SJCRH30 (cell line): ENCODE measurements around the gene VWCE. TPM values are rescaled to one million over a fixed set of nuclear protein-coding genes. Genes with fewer than 3 reads are reported as not detected.

Source experiments
- DNase-seq, 2 experiments: peaks; one replicate each; pipeline ENCODE4 v3.0.0-alpha.2; 2015 to 2020
- H3K27ac ChIP-seq: fragments of 250-450 bp; sonication (Bioruptor Pico); 2 replicates; pipeline ENCODE4 v1.5.1; 2020; ENCODE audit warnings: mild to moderate bottlenecking, moderate library complexity
- H3K27me3 ChIP-seq: fragments of 250-450 bp; sonication (Bioruptor Pico); 2 replicates; pipeline ENCODE4 v1.5.1; 2020; ENCODE audit warnings: mild to moderate bottlenecking, moderate library complexity
- H3K36me3 ChIP-seq: fragments of 250-450 bp; sonication (Bioruptor Pico); 2 replicates; pipeline ENCODE4 v1.5.1; 2020; ENCODE audit warnings: mild to moderate bottlenecking, moderate library complexity
- H3K4me1 ChIP-seq: fragments of 250-450 bp; sonication (Bioruptor Pico); 2 replicates; pipeline ENCODE4 v1.5.1; 2020; ENCODE audit warnings: mild to moderate bottlenecking, moderate library complexity
- H3K4me3 ChIP-seq: fragments of 250-450 bp; sonication (Bioruptor Pico); 2 replicates; pipeline ENCODE4 v1.5.1; 2020; ENCODE audit warnings: mild to moderate bottlenecking, moderate library complexity
- H3K9me3 ChIP-seq: fragments of 250-450 bp; sonication (Bioruptor Pico); replicated peaks from 2 replicates; pipeline ENCODE4 v1.5.1; 2020; ENCODE audit warnings: mild to moderate bottlenecking, moderate library complexity
- total RNA-seq: library from RNA; depleted of rRNA; stranded (reverse); fragments of >200 nt; shearing (Covaris generic); gene quantifications from 2 replicates; pipeline ENCODE4 v1.2.3, GENCODE V29; 2014

VWCE gene
- total RNA-seq, 1 experiment from 2014 or later = 0.06 TPM

GRCh38 chr11:61305417-61305816, 10.3 kb upstream of the VWCE start:
- Histone ChIP-seq H3K9me3 (no peaks in the 10 kb centered on the region), H3K27me3 (no peaks in the 10 kb centered on the region), H3K4me1 (no peaks in the 10 kb centered on the region), H3K27ac (no peak overlapping the region), H3K4me3 (no peak overlapping the region), H3K36me3 (peaks cover 71% of the 10 kb centered on the region)
- DNase-seq = no peak

GRCh38 chr11:61303725-61304124, 8.6 kb upstream of the VWCE start:
- Histone ChIP-seq H3K4me1 (no peaks in the 10 kb centered on the region), H3K27ac (no peak overlapping the region), H3K4me3 (no peak overlapping the region), H3K9me3 (no peaks in the 10 kb centered on the region), H3K36me3 (peaks cover 67% of the 10 kb centered on the region), H3K27me3 (no peaks in the 10 kb centered on the region)
- no peak for DNase-seq

DNA sequence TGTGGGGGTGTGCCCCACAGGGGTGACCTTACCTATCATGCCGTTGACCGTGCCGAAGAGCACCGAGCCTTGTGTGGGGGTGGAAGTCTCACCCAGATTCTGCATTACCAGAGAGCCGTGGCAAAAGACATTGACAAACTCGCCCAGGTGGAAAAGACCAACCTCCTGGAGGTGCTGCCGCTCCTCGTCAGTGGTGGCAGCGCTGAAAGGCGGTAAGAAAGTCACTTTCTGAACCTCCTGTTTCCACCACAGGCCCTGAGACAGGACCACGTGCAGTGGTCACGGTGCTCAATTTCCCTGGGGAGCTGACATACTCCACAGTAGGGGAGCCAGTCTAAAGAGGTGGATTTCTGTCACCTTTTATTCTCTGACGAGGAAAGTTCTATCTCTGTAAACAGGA, 7.4 kb upstream of the VWCE start:
- DNase-seq = no peak

DNA sequence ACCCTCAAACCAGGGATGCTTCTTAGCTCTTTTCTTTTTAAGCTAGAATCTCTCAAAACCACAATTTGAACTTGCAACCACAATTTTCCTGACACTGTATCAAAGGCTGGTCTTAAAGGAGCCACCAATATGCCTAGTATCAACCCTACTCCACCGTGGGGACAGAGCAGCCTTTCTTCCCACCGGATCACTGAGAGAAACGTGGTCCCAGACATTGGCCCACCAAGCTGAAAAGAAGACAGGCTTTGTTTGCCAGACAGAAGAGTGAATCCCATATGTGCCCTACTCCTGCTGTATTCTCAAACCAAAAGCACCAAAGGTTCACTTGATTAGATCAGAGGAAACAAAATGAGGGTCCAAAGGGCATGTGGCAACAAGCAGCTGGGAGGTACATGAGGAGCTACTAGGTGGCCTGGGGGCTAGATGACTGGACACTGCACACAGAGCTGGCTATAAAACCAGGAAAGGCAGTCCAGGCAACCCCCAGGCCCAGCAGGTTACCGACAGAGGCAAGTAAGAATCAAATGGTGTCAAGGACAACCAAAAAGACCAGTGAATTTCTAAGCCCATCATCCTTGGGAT, 3.6 kb upstream of the VWCE start:
- H3K36me3 ChIP-seq = peaks cover 35% of the 10 kb centered on the region

More for the DNA sequence above, 7.4 kb upstream of the VWCE start:
- Histone ChIP-seq H3K36me3 (peaks cover 60% of the 10 kb centered on the region), H3K9me3 (no peaks in the 10 kb centered on the region), H3K27ac (no peak overlapping the region), H3K4me1 (no peaks in the 10 kb centered on the region), H3K4me3 (no peak overlapping the region), H3K27me3 (no peaks in the 10 kb centered on the region)

GRCh38 chr11:61297746-61298145, 2.6 kb upstream of the VWCE start:
- Histone ChIP-seq H3K9me3 (no peaks in the 10 kb centered on the region), H3K36me3 (peaks cover 31% of the 10 kb centered on the region), H3K27me3 (no peaks in the 10 kb centered on the region), H3K4me3 (no peak overlapping the region), H3K27ac (no peak overlapping the region), H3K4me1 (no peaks in the 10 kb centered on the region)
- DNase-seq = peak in 1 of 2 experiments; percentile 16

More for the DNA sequence above, 3.6 kb upstream of the VWCE start:
- Histone ChIP-seq H3K9me3 (no peaks in the 10 kb centered on the region), H3K27me3 (no peaks in the 10 kb centered on the region), H3K27ac (no peak overlapping the region), H3K4me1 (no peaks in the 10 kb centered on the region), H3K4me3 (no peak overlapping the region)
- DNase-seq = no peak

GRCh38 chr11:61297341-61297740, 2.2 kb upstream of the VWCE start:
- Histone ChIP-seq H3K4me3 (no peak overlapping the region), H3K27ac (no peak overlapping the region), H3K36me3 (peaks cover 28% of the 10 kb centered on the region), H3K27me3 (no peaks in the 10 kb centered on the region), H3K4me1 (no peaks in the 10 kb centered on the region), H3K9me3 (no peaks in the 10 kb centered on the region)
- no peak for DNase-seq

- Histone ChIP-seq H3K27ac (no peak overlapping the region), H3K4me3 (no peak overlapping the region), H3K36me3 (peaks cover 11% of the 10 kb centered on the region), H3K4me1 (no peaks in the 10 kb centered on the region), H3K27me3 (no peaks in the 10 kb centered on the region), H3K9me3 (no peaks in the 10 kb centered on the region)
- no peak for DNase-seq
Measured at GRCh38 chr11:61295596-61295926, 445 bp upstream of the VWCE start.

GRCh38 chr11:61293867-61294716, 1.0 kb downstream of the VWCE start:
- no peaks in the 10 kb centered on the region for H3K9me3 ChIP-seq
- no peaks in the 10 kb centered on the region for H3K4me1 ChIP-seq
- H3K36me3 ChIP-seq = peaks cover 3% of the 10 kb centered on the region; the same call in 1 of the 2 replicates
- no peak overlapping the region for H3K27ac ChIP-seq
- H3K4me3 ChIP-seq = no peak overlapping the region
- H3K27me3 ChIP-seq = no peaks in the 10 kb centered on the region
- DNase-seq = no peak

GRCh38 chr11:61292356-61292755, 2.8 kb downstream of the VWCE start:
- Histone ChIP-seq H3K9me3 (no peaks in the 10 kb centered on the region), H3K36me3 (no peaks in the 10 kb centered on the region), H3K27me3 (no peaks in the 10 kb centered on the region), H3K4me1 (no peaks in the 10 kb centered on the region), H3K27ac (no peak overlapping the region), H3K4me3 (no peak overlapping the region)
- no peak for DNase-seq

DNA sequence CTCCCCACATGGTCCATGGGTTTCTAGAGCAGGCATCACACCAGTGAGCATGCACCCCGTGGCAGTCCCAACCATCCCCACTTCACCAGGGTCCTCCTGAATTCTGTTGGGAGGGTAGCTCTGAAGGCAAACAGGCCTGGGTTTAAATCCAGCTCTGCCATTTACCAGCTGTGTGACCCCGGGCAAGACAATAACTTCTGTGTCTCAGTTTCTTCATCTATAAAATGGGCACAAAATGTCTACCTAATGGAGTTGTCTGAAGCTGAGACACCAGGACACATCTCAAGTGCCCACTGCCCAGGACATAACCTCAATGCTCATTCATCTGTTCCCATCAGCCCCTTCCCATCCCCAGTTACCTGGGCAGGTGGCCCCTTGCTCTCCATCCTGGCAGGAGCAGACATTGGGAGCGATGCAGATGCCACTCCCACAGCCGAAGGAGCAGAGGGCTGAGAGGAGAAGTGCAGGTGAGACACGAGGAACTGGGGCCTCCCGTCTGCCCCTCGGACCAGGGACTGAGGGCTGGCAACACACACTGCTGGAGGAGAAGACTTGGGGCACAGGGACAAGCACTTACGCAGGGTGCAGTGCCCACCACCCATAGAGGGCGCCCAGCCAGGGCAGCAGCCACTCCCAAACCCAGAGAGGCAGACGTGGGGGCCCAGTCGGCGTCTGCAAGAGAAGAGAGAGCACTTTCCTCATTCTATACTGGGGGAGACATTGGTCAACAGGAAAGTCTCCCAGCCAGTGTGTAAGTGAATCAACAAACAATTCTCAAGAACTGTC, 4.0 kb downstream of the VWCE start:
- Histone ChIP-seq H3K27ac (no peak overlapping the region), H3K9me3 (no peaks in the 10 kb centered on the region), H3K27me3 (no peaks in the 10 kb centered on the region), H3K4me1 (no peaks in the 10 kb centered on the region), H3K36me3 (no peaks in the 10 kb centered on the region), H3K4me3 (no peak overlapping the region)
- no peak for DNase-seq

DNA sequence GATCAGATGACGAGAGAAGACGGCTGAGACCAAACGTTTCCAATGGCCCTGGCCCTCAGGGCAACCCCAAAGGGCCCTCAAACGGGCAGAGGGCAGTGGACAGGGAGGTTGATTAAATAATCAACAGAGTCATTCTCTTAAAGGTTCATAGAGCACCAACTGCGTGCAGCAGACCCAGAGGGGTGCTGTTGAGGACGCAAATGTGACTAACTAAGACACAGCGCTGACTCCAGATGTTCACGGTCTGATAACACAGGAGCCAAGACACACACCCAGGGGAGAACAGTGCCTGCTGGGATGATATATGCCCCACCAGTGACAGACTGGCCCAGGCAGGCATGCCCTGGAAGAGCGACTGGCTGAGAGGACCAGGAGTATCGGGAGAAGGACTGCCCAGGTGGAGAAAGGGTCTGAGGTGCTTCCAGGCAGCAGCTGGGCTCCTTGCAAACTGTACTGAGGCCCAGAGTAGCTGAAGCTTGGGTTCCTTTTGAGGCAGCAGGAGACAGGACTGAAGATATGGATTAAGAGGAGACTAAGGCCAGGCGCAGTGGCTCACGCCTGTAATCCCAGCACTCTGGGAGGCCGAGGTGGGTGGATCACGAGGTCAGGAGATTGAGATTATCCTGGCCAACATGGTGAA, 7.7 kb downstream of the VWCE start:
- H3K4me3 ChIP-seq = no peak overlapping the region
- H3K27me3 ChIP-seq = no peaks in the 10 kb centered on the region
- no peak overlapping the region for H3K27ac ChIP-seq
- H3K36me3 ChIP-seq = no peaks in the 10 kb centered on the region
- no peaks in the 10 kb centered on the region for H3K4me1 ChIP-seq
- H3K9me3 ChIP-seq = no peaks in the 10 kb centered on the region
- no peak for DNase-seq

DNA sequence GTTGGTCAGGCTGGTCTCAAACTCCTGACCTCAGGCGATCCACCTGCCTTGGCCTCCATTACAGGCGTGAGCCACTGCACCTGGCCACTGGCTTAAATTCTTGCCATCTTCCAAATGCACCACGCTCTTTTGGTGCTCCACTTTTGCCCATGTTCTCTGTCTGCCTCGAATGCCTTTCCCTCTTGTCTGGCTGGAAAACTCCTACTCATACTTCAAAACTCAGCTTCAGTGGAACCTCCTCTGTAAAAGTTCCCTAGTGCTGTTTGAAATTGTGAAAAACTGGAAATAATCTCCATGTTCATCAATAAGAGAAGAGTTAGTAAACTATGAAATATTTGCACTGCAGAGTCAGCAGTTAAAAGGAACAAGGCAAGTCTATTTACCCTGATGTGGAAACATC, 11.5 kb downstream of the VWCE start:
- Histone ChIP-seq H3K9me3 (no peaks in the 10 kb centered on the region), H3K4me3 (no peak overlapping the region), H3K36me3 (no peaks in the 10 kb centered on the region), H3K27me3 (no peaks in the 10 kb centered on the region), H3K4me1 (no peaks in the 10 kb centered on the region), H3K27ac (no peak overlapping the region)
- DNase-seq = no peak

GRCh38 chr11:61281581-61282250, 13.4 kb downstream of the VWCE start:
- peak in 1 of 2 experiments; percentile 10 for DNase-seq
- no peak overlapping the region for H3K27ac ChIP-seq
- H3K36me3 ChIP-seq = no peaks in the 10 kb centered on the region
- no peaks in the 10 kb centered on the region for H3K9me3 ChIP-seq
- no peak overlapping the region for H3K4me3 ChIP-seq
- no peaks in the 10 kb centered on the region for H3K4me1 ChIP-seq
- no peaks in the 10 kb centered on the region for H3K27me3 ChIP-seq

GRCh38 chr11:61280883-61281580, 14.1 kb downstream of the VWCE start:
- Histone ChIP-seq H3K4me3 (no peak overlapping the region), H3K36me3 (no peaks in the 10 kb centered on the region), H3K9me3 (no peaks in the 10 kb centered on the region), H3K27ac (no peak overlapping the region), H3K27me3 (no peaks in the 10 kb centered on the region), H3K4me1 (no peaks in the 10 kb centered on the region)
- DNase-seq = no peak
